C4-2B (cell line): ENCODE data around the gene CPNE9.

Source experiments
- H3K27ac ChIP-seq: fragments of 450-650 bp; 2 replicates; pipeline ENCODE4 v1.5.1; 2017
- ZFX ChIP-seq: fragments of 450-650 bp; IDR thresholded peaks from 2 replicates; pipeline ENCODE4 v1.6.1; 2017
- TF ChIP-seq, protein P1 (sequence below): fragments of 450-650 bp; conservative IDR thresholded peaks from 2 replicates; pipeline ENCODE4 v1.5.1; 2017; ENCODE audit warnings: mild to moderate bottlenecking

Gene CPNE9

DNA sequence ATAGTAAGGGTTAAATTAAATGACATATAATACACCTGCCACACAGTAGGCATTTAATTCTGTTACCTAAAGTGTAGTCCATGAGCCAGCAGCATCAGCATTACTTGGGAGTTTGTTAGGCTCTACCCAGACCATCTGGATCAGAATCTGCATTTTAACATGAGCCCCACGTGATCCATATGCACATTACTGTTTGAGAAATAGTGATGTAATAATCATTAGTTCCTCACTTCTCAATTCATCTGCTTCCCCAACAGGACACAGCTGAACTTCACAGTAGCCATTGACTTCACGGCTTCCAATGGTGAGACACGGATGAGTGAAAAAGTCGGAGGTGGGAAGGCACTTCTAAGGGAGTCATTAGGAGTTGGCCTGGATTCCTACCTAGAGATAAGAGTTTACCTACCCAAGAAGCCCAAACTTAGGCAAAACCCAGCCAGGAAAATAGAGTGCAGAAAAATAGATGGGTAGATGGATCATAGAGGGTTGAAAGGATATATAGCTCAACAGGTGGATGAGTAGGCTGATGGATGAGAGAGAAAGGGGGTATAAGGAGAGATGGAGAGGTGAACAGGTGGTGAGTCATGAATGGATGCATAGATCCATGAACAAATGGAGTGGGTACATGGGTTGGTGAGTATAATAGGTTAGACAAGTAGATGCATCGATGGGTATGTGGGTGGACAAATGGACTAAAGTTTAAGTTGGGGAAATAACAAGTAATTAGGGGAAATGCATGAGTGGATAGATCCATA is 13.3 kb downstream of the CPNE9 start:
- TF ChIP-seq, protein P1, sequence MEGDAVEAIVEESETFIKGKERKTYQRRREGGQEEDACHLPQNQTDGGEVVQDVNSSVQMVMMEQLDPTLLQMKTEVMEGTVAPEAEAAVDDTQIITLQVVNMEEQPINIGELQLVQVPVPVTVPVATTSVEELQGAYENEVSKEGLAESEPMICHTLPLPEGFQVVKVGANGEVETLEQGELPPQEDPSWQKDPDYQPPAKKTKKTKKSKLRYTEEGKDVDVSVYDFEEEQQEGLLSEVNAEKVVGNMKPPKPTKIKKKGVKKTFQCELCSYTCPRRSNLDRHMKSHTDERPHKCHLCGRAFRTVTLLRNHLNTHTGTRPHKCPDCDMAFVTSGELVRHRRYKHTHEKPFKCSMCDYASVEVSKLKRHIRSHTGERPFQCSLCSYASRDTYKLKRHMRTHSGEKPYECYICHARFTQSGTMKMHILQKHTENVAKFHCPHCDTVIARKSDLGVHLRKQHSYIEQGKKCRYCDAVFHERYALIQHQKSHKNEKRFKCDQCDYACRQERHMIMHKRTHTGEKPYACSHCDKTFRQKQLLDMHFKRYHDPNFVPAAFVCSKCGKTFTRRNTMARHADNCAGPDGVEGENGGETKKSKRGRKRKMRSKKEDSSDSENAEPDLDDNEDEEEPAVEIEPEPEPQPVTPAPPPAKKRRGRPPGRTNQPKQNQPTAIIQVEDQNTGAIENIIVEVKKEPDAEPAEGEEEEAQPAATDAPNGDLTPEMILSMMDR, result no peak
- no peak for TF ChIP-seq ZFX
- H3K27ac ChIP-seq, result no peak overlapping the region

DNA sequence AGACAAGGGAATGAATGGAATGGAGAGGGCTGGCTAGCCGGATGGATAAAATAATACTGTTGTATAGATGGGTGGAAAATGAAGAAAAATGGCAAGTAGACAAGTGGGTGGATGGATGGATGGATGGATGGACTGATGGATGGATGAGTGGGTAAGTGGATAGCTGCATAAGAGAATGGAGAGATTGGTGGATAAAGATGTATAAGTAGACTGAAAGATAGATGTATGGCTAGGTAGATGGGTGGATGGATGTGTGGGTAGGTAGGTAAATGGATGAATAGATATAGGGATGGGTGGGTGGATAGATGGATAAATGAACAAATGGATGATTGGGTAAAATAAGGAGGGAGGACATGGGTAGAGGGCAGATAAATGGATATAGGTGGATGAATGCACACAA is 13.9 kb downstream of the CPNE9 start:
- H3K27ac ChIP-seq, result no peak overlapping the region
- TF ChIP-seq, protein P1, result no peak
- TF ChIP-seq ZFX, result no peak

DNA sequence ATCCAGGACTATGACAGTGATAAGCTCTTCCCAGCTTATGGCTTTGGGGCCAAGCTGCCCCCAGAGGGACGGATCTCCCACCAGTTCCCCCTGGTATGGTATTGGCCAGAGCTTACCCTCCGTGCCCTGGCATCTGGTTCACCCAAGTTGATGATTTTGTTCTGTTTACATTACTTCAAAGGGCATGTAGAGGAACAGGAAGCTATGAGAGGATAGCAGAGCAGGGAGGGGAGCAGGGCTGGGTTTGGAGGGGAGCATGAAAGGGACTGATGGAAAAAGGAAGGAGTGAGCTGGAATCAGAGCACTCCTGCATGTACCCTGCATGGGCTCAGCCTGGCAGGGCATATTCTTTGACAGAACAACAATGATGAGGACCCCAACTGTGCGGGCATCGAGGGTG is 14.5 kb downstream of the CPNE9 start:
- no peak for TF ChIP-seq ZFX
- TF ChIP-seq, protein P1, result no peak

DNA sequence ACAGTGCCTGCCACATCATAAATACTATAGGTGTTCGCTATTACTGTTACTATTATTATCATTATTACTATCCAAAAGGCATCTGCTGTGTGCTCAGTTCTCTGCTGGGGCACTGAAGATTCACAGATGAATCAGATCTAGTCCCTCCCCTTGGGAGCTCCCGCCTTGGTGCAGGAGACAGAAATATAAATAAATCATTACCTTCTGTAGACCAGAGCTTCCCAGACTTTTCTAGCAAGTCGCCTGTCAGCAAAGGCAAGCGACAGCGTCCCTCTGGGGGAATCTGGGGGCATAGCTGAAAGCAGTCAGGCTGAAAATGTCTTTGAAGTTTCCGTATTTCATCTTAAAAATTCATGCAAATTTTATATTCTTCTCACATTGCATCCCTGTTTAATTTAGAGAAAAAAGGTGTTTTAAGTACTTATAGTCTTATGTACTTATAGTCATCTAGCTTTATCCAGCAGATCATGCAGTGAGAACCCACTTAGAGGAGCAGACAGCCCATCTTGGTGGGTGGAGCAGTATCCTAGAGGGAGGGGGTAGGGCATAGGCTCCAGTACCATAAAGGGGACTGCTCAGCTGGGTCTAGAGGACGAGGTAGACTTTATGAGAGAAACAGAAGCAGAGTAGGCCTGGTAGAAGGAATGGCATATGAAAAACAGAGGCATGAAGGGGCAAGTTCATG is 17.5 kb downstream of the CPNE9 start:
- TF ChIP-seq, protein P1, result no peak
- no peak for TF ChIP-seq ZFX
- H3K27ac ChIP-seq, result no peak overlapping the region

More for the DNA sequence above, 14.5 kb downstream of the CPNE9 start:
- no peak overlapping the region for H3K27ac ChIP-seq

DNA sequence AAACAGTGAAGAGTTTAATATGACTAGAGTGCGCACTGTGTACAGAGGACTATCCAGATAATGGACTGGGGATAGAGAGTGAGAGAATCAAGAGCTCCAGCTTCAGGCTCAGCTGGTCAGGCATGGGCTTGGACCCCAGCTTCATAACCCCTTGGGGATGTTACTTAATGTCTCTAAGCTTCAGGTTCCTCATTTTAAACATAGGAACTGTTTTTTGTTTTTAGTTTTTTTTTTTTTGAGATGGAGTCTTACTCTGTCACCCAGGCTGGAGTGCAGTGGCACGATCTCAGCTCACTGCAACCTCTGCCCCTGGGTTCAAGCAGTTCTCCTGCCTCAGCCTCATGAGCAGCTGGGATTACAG is 18.0 kb downstream of the CPNE9 start:
- no peak overlapping the region for H3K27ac ChIP-seq
- TF ChIP-seq ZFX, result no peak
- TF ChIP-seq, protein P1, result no peak

DNA sequence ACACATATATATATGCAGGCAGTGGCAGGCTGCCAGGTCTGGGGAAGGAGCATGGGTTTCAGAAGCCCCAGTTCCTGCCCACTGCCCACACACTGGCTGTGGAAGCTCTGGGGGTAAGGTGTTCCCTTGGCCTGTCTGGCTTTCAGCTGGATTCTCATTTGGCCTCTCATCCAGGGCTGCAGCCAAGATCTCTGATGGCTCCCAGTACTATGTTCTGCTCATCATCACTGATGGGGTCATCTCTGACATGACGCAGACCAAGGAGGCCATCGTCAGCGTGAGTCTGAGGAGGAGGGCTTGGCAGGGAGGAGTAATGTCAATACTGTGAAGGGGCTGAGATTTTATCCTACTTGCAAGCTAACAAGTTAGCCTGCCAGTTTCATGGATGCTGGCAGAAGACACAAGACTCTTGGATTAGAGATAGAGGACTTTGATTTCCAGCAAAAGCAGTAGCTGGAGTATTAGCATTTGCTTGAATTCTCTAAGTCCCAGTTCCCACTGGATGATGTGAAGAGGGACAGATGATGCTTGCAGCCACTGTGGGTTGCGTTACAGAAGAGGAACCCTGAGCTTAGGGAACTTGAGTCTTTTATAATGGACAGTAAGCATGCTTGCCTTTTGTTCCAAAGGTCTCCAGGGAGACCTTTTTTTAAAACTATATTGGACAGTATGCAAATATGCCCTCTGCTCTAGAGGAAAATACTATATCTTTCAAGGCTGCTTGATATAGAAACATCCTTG is 22.3 kb downstream of the CPNE9 start:
- H3K27ac ChIP-seq, result no peak overlapping the region
- TF ChIP-seq, protein P1, result no peak
- TF ChIP-seq ZFX, result no peak

DNA sequence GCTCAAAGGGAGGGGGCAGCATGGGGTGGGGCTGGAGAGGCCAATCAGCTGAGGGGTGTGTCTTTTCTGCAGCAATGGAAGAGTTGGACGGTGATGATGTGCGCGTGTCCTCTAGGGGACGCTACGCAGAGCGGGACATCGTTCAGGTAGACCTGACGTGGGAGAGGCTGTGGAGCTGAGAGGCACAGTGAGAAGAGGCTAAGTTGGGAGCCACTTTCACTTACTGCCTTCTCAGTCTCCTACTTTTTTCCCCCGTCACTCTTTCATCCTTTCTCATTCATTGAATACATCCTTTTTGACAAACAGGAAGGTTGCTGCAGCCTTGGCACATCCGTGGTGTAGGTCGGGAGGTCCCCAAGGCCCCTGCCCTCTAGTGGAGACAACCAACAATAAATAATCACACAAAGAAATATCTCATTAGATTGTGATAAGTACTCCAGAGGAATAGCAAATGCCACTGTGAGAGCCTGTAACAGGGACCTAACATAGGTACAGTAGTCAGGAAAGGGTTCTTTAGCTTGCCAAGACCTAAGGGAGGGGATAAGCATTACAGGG is 23.5 kb downstream of the CPNE9 start:
- TF ChIP-seq, protein P1, result no peak; the same call in 1 of the 2 replicates
- TF ChIP-seq ZFX, result no peak
- H3K27ac ChIP-seq, result no peak overlapping the region
